CD4-positive, alpha-beta T cell (primary cell): Measurements from ENCODE around the gene KANSL1. TPM values are rescaled to one million over a fixed set of nuclear protein-coding genes. Genes with fewer than 3 reads are reported as not detected.

Source experiments
- ATAC-seq: fragments of 200-7000 bp; cut with Tn5 transposase; one replicate; pipeline ENCODE4 v1.10.0; 2022; ENCODE audit warnings: mild to moderate bottlenecking; ENCODE audit not compliant: poor library complexity
- CTCF ChIA-PET: fragments of 350-600 bp; sonication (Branson Sonifier 250); formaldehyde crosslinking; loops from one replicate; lab custom pipeline; 2021; ENCODE audit warnings: antibody characterized with exemption, inconsistent platforms; lab: Charles Lee
- POLR2A ChIA-PET: fragments of 350-600 bp; sonication (Branson Sonifier 250); formaldehyde crosslinking; loops from one replicate; lab custom pipeline; 2021; ENCODE audit warnings: antibody characterized with exemption, inconsistent platforms; lab: Charles Lee
- DNase-seq, 14 experiments: peaks; one replicate each; pipeline ENCODE4 v3.0.0-alpha.2; 2013 to 2020; ENCODE audit warnings: mixed read lengths in 2 of 14
- H3K27ac ChIP-seq, 2 donors: one replicate each; pipeline versions ENCODE4 v1.5.1 to v1.7.0; 2013; ENCODE audit warnings: low read length in 2 of 2, low read depth in 1 of 2, mild to moderate bottlenecking in 1 of 2
- H3K27me3 ChIP-seq, 2 experiments: 1 replicate in 1 of 2; 2 replicates in 1 of 2; pipeline versions ENCODE4 v1.6.1 to v1.7.0; 2013; ENCODE audit warnings: low read length in 2 of 2, control low read depth in 1 of 2, mild to moderate bottlenecking in 1 of 2, moderate library complexity in 1 of 2; ENCODE audit not compliant: insufficient read depth in 2 of 2, control insufficient read depth in 1 of 2
- H3K36me3 ChIP-seq: one replicate; pipeline ENCODE4 v1.6.1; 2013; ENCODE audit warnings: low read length, control low read depth; ENCODE audit not compliant: insufficient read depth
- H3K4me1 ChIP-seq: one replicate; pipeline ENCODE4 v1.6.1; 2013; ENCODE audit warnings: low read length, control low read depth; ENCODE audit not compliant: insufficient read depth
- H3K4me3 ChIP-seq: one replicate; pipeline ENCODE4 v1.5.1; 2013; ENCODE audit warnings: mild to moderate bottlenecking, low read length, moderate library complexity
- H3K9me3 ChIP-seq, 2 experiments: 1 replicate in 1 of 2; 2 replicates in 1 of 2; pipeline versions ENCODE4 v1.6.1 to v1.7.0; 2013; ENCODE audit warnings: low read length in 2 of 2, mild to moderate bottlenecking in 2 of 2, control low read depth in 1 of 2, moderate library complexity in 1 of 2; ENCODE audit not compliant: control insufficient read depth in 1 of 2, insufficient read depth in 1 of 2
- H3K27ac Mint-ChIP-seq: one replicate; pipeline ENCODE4 v1.8.0; 2020; ENCODE audit warnings: mixed read lengths
- H3K27me3 Mint-ChIP-seq: one replicate; pipeline ENCODE4 v1.8.0; 2021; ENCODE audit warnings: mixed read lengths
- H3K36me3 Mint-ChIP-seq: one replicate; pipeline ENCODE4 v1.8.0; 2021; ENCODE audit warnings: low read depth, mixed read lengths
- H3K4me1 Mint-ChIP-seq: one replicate; pipeline ENCODE4 v1.8.0; 2021; ENCODE audit warnings: low read depth, mixed read lengths
- H3K4me3 Mint-ChIP-seq: one replicate; pipeline ENCODE4 v1.8.0; 2020; ENCODE audit warnings: mild to moderate bottlenecking, mixed read lengths
- H3K9me3 Mint-ChIP-seq: one replicate; pipeline ENCODE4 v1.8.0; 2020; ENCODE audit warnings: mixed read lengths
- intact Hi-C, 2 experiments: fragments of 100-400 bp; cut with DNase I in 1 of 2; cut with micrococcal nuclease in 1 of 2; formaldehyde crosslinking; loops; one replicate each; pipeline versions ENCODE4 v1.15.1 to v1.9.0; 2023 to 2025; cut with DNase I, micrococcal nuclease
- total RNA-seq, 174 experiments: library from RNA in 2 of 174; stranded (reverse) in 2 of 174; gene quantifications; one replicate each; pipeline ENCODE4 v1.2.3 and lab custom pipeline; 2021 to 2026
- TF ChIP-seq, protein P1 (sequence below): fragments of 200-600 bp; IDR thresholded peaks from one replicate; pipeline ENCODE4 v1.8.0; 2022; ENCODE audit warnings: antibody characterized with exemption, mild to moderate bottlenecking

The KANSL1 gene
- total RNA-seq, 2 experiments from 2014 or later = 122 to 125 TPM

DNA sequence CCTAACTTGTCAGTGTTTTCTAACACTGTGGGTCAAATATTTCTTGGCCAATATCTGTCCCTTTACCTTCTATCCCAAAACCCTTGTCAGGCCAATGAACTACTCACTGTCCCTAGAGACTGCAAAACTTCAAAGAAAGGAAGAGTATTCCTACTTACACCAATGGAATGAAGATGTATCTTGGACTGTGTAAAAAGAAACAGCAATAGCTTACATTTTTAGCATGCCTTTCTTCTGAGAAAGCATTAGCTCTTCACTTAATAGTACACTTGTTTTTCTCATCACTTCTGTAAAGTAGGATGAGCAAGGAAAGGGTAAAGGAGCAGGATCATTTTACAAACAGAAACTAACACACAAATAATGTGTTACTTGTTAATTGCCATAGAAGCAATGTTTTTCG is 120.2 kb downstream of the KANSL1 start:
- Histone ChIP-seq H3K4me1 (no peaks in the 10 kb centered on the region), H3K9me3 (no peaks in the 10 kb centered on the region), H3K27ac (no peak overlapping the region), H3K36me3 (peaks cover 9% of the 10 kb centered on the region), H3K27me3 (no peaks in the 10 kb centered on the region), H3K4me3 (no peak overlapping the region)
- H3K36me3 Mint-ChIP-seq = peaks cover 54% of the 10 kb centered on the region
- ATAC-seq (no peak), DNase-seq (no peak)
- no peaks in the 10 kb centered on the region for H3K27me3 Mint-ChIP-seq
- TF ChIP-seq, protein P1, sequence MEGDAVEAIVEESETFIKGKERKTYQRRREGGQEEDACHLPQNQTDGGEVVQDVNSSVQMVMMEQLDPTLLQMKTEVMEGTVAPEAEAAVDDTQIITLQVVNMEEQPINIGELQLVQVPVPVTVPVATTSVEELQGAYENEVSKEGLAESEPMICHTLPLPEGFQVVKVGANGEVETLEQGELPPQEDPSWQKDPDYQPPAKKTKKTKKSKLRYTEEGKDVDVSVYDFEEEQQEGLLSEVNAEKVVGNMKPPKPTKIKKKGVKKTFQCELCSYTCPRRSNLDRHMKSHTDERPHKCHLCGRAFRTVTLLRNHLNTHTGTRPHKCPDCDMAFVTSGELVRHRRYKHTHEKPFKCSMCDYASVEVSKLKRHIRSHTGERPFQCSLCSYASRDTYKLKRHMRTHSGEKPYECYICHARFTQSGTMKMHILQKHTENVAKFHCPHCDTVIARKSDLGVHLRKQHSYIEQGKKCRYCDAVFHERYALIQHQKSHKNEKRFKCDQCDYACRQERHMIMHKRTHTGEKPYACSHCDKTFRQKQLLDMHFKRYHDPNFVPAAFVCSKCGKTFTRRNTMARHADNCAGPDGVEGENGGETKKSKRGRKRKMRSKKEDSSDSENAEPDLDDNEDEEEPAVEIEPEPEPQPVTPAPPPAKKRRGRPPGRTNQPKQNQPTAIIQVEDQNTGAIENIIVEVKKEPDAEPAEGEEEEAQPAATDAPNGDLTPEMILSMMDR = no peak
- peak overlapping the region; percentile 51 for H3K27ac Mint-ChIP-seq
- H3K9me3 Mint-ChIP-seq = no peaks in the 10 kb centered on the region
- peaks cover 64% of the 10 kb centered on the region for H3K4me1 Mint-ChIP-seq
- POLR2A ChIA-PET = no interaction called here
- intact Hi-C loops = no loop called here
- CTCF ChIA-PET = interaction anchor here (0.6 kb wide), 1 partner anchor 73 kb away, joined by 3 read pairs; no protein-coding TSS in a partner anchor
- no peak overlapping the region for H3K4me3 Mint-ChIP-seq

DNA sequence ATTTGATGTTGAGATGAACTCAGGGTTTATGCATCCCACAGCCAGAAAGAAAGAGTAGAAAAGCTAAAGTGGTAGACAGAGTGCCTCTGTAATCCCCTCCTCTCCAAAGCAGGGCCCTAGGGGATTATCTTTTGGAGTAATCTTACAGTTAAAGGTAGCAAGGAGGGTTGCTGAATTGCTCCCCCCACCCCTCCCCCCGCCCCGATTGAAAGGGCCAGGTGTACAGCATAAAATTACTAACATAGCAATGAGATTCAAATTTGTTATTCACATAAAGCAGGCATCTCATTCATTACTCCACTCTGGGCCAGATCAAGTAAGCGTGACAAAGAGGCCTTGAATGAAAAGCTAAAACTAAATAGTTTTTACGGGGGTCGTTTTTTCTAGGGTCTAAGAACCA is 121.4 kb downstream of the KANSL1 start:
- Histone ChIP-seq H3K9me3 (no peaks in the 10 kb centered on the region), H3K36me3 (peaks cover 15% of the 10 kb centered on the region), H3K4me1 (no peaks in the 10 kb centered on the region), H3K27ac (no peak overlapping the region), H3K4me3 (no peak overlapping the region), H3K27me3 (no peaks in the 10 kb centered on the region)
- peak overlapping the region; percentile 51 for H3K27ac Mint-ChIP-seq
- intact Hi-C loops = no loop called here
- peaks cover 62% of the 10 kb centered on the region for H3K36me3 Mint-ChIP-seq
- CTCF ChIA-PET = interaction anchor here (0.5 to 1.9 kb wide), 5 partner anchors 9 to 121 kb away, joined by 3 to 5 read pairs (median 4); partner anchors contain the start of gene KANSL1
- peaks cover 62% of the 10 kb centered on the region for H3K4me1 Mint-ChIP-seq
- TF ChIP-seq, protein P1 = no peak
- H3K27me3 Mint-ChIP-seq = no peaks in the 10 kb centered on the region
- ATAC-seq (no peak), DNase-seq (no peak)
- no peaks in the 10 kb centered on the region for H3K9me3 Mint-ChIP-seq
- no peak overlapping the region for H3K4me3 Mint-ChIP-seq
- POLR2A ChIA-PET = interaction anchor here (1.3 kb wide), 1 partner anchor 121 kb away, joined by 4 read pairs; the partner anchor contains the start of gene KANSL1

DNA sequence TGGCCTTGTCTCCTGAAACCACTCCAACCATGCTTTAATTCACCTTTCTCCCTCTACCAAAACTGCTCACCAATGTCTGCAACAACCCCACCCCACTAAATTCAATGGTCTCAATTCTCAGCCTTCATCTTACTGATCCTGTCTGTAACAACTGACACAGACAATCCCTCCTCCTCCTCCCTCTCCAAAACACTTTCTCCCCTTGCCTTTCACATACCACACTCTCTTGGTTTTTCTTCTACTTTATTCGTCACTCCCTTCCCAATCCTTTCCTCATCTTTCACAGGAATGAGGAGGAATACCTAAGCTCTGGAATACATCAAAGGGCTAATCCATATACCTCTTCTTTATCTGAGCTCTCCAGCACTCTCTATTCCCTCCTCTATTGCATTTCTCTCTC is 128.8 kb downstream of the KANSL1 start:
- DNase-seq = no peak
- Mint-ChIP-seq H3K27ac (peak overlapping the region; percentile 0), H3K4me1 (peaks cover 31% of the 10 kb centered on the region), H3K36me3 (peaks cover 87% of the 10 kb centered on the region), H3K4me3 (no peak overlapping the region), H3K9me3 (no peaks in the 10 kb centered on the region), H3K27me3 (no peaks in the 10 kb centered on the region)
- CTCF ChIA-PET = no interaction called here
- intact Hi-C loops = loop anchor here in 1 of 2 experiments (5.0 to 10.0 kb wide), 2 partner anchors 60 to 128 kb away; partner anchors contain the start of gene KANSL1
- H3K36me3 ChIP-seq = peaks cover 62% of the 10 kb centered on the region
- H3K4me1 ChIP-seq = no peaks in the 10 kb centered on the region
- ATAC-seq = no peak
- no peaks in the 10 kb centered on the region for H3K9me3 ChIP-seq
- no peak overlapping the region for H3K4me3 ChIP-seq
- no peaks in the 10 kb centered on the region for H3K27me3 ChIP-seq
- TF ChIP-seq, protein P1 = no peak
- POLR2A ChIA-PET = no interaction called here
- H3K27ac ChIP-seq = no peak overlapping the region
